Fibroblast of lung (primary cell): ENCODE data around the gene NEAT1.

Experiments
- CTCF ChIP-seq, 2 donors: IDR thresholded peaks in 1 of 2; conservative IDR thresholded peaks in 1 of 2; 1 replicate in 1 of 2; 2 replicates in 1 of 2; pipeline ENCODE4 v1.5.1; 2011 to 2012; ENCODE audit warnings: low read length in 2 of 2, control low read depth in 1 of 2, inconsistent platforms in 1 of 2, low read depth in 1 of 2, mild to moderate bottlenecking in 1 of 2
- EZH2 ChIP-seq: IDR thresholded peaks from 2 replicates; pipeline ENCODE4 v1.5.1; 2012; ENCODE audit warnings: low read length, control low read depth, mild to moderate bottlenecking; ENCODE audit errors: missing control alignments

- no peak for TF ChIP-seq CTCF (conservative IDR thresholded peaks at IDR 0.05 in 1 of 2, IDR thresholded peaks at IDR 0.05 in 1 of 2; ENCODE audit: low read depth in 1 of 2, low read length in 2 of 2)
- TF ChIP-seq EZH2: no peak
Observed at GRCh38 chr11:65491614-65492386, 69.2 kb downstream of the NEAT1 start.
